ENCODE measurements around the gene CLCNKB.

CLCNKB gene

DNA sequence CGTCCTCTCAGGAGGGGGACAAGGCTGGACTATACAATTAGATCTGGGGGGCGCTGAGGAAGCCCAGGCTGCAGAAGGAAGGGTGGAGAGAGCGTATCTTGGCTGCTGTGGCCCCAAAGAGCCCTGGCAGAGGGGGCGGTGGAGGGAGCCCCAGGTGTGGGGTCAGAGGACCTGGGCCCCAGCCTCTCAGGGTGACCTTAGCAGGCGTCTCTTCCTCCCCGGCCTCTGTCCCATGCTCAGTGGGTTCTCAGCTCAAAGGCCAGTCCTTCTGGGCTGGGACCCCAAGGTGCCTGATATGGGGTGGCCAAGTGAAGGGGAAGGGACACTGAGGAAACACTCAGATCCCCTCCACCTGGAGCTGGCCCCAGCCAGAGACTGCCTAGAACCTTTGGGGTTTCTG, 28.0 kb downstream of the CLCNKB start:
- H3K27ac ChIP-seq (ENCODE audit: low read length) = no peak overlapping the region
- H3K36me3 ChIP-seq (replicated peaks; ENCODE audit: low read depth, low read length) = no peaks in the 10 kb centered on the region
- H2AFZ ChIP-seq (ENCODE audit: low read depth, low read length) = no peak overlapping the region
- no peak overlapping the region for H3K4me2 ChIP-seq (ENCODE audit: low read length)
- TF ChIP-seq EZH2phosphoT487 (IDR thresholded peaks at IDR 0.05; ENCODE audit: low read depth) (no peak), CTCF (IDR thresholded peaks at IDR 0.05; ENCODE audit: low read depth, low read length) (no peak)
- H4K20me1 ChIP-seq (ENCODE audit: insufficient read depth, low read length) = no peaks in the 10 kb centered on the region
- H3K9ac ChIP-seq (ENCODE audit: low read length) = no peak overlapping the region
- no peaks in the 10 kb centered on the region for H3K9me3 ChIP-seq (ENCODE audit: insufficient read depth, low read length)
- peaks cover 17% of the 10 kb centered on the region for H3K27me3 ChIP-seq (ENCODE audit: low read depth, low read length)
- peaks cover 5% of the 10 kb centered on the region; the same call in 1 of the 2 replicates for H3K4me1 ChIP-seq (ENCODE audit: low read length)
- H3K79me2 ChIP-seq (ENCODE audit: low read length) = no peaks in the 10 kb centered on the region
- no peak overlapping the region for H3K4me3 ChIP-seq (ENCODE audit: low read length)

GRCh38 chr1:16072095-16072494, 28.5 kb downstream of the CLCNKB start:
- no peaks in the 10 kb centered on the region for H4K20me1 ChIP-seq (ENCODE audit: insufficient read depth, low read length)
- TF ChIP-seq EZH2phosphoT487 (IDR thresholded peaks at IDR 0.05; ENCODE audit: low read depth) (no peak), CTCF (IDR thresholded peaks at IDR 0.05; ENCODE audit: low read depth, low read length) (no peak)
- no peak overlapping the region for H3K27ac ChIP-seq (ENCODE audit: low read length)
- H3K79me2 ChIP-seq (ENCODE audit: low read length) = no peaks in the 10 kb centered on the region
- no peaks in the 10 kb centered on the region for H3K9me3 ChIP-seq (ENCODE audit: insufficient read depth, low read length)
- no peak overlapping the region for H3K4me2 ChIP-seq (ENCODE audit: low read length)
- no peak overlapping the region for H2AFZ ChIP-seq (ENCODE audit: low read depth, low read length)
- H3K4me1 ChIP-seq (ENCODE audit: low read length) = peaks cover 5% of the 10 kb centered on the region; the same call in 1 of the 2 replicates
- no peaks in the 10 kb centered on the region for H3K36me3 ChIP-seq (replicated peaks; ENCODE audit: low read depth, low read length)
- peaks cover 12% of the 10 kb centered on the region for H3K27me3 ChIP-seq (ENCODE audit: low read depth, low read length)
- H3K4me3 ChIP-seq (ENCODE audit: low read length) = no peak overlapping the region
- H3K9ac ChIP-seq (ENCODE audit: low read length) = no peak overlapping the region

DNA sequence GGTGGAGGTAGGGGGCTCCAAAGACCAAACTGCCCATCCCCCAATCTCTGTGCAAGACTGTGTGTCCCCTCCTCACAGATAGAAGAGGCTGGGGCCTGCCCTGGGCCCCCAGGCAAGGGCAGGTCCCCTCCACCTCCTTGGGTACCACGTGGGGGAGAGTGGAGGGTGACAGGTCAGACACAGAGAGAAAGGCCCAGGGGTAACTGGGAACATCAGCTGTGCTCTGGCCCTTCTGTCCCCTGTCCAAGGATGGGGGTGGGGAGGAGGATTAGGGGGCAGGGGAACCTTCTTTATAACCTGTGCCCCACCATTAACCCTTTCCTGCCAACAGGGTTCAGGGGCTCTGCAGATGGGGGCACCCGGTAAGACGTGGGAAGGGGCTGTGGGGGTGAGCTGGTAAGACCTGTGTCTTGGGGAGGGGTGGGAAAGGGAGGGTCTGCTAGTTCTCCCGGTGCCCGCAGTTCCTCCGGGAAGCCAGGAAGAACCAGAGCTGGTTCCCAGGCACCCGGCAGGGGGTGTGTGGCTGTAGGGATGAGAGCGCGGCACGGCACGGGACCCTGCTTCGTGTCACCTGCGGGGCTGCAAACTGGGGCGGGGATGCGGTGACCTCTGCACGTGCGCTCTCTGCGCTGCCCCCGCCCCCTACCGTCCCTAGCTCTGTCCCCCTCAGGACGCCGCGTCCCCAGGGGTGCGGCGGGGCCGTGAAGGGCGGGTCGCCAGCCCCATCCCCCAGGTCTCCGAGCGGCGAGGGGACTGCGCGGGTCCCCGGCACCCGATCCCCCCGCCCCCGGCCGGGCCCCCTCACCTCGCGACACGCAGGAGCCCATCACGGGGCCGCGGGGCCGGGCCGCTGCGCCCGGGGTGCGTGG, 29.3 kb downstream of the CLCNKB start:
- Histone ChIP-seq H3K4me1 (ENCODE audit: low read length) (peaks cover 5% of the 10 kb centered on the region; the same call in 1 of the 2 replicates), H3K9me3 (ENCODE audit: insufficient read depth, low read length) (no peaks in the 10 kb centered on the region), H3K4me2 (ENCODE audit: low read length) (peak overlapping the region; percentile 12), H2AFZ (ENCODE audit: low read depth, low read length) (no peak overlapping the region), H3K27ac (ENCODE audit: low read length) (no peak overlapping the region), H3K36me3 (replicated peaks; ENCODE audit: low read depth, low read length) (no peaks in the 10 kb centered on the region), H4K20me1 (ENCODE audit: insufficient read depth, low read length) (no peaks in the 10 kb centered on the region), H3K79me2 (ENCODE audit: low read length) (no peaks in the 10 kb centered on the region), H3K9ac (ENCODE audit: low read length) (no peak overlapping the region), H3K27me3 (ENCODE audit: low read depth, low read length) (peaks cover 8% of the 10 kb centered on the region), H3K4me3 (ENCODE audit: low read length) (0 out of 2 replicates have a peak overlapping the region, but pooled peaks have one; percentile 26)
- no peak for TF ChIP-seq CTCF (IDR thresholded peaks at IDR 0.05; ENCODE audit: low read depth, low read length)
- no peak for TF ChIP-seq EZH2phosphoT487 (IDR thresholded peaks at IDR 0.05; ENCODE audit: low read depth)

- H3K4me2 ChIP-seq (ENCODE audit: low read length) = peak within 1 kb of the TSS; percentile 79
- peak within 1 kb of the TSS; percentile 47; the same call in 1 of the 2 replicates for H2AFZ ChIP-seq (ENCODE audit: low read depth, low read length)
- TF ChIP-seq EZH2phosphoT487 (IDR thresholded peaks at IDR 0.05; ENCODE audit: low read depth) (no peak), CTCF (IDR thresholded peaks at IDR 0.05; ENCODE audit: low read depth, low read length) (no peak; the same call in 1 of the 2 replicates)
- H4K20me1 ChIP-seq (ENCODE audit: insufficient read depth, low read length) = no peaks in the 10 kb centered on the region
- H3K27ac ChIP-seq (ENCODE audit: low read length) = no peak within 1 kb of the TSS
- no peaks in the 10 kb centered on the region for H3K36me3 ChIP-seq (replicated peaks; ENCODE audit: low read depth, low read length)
- H3K9me3 ChIP-seq (ENCODE audit: insufficient read depth, low read length) = no peaks in the 10 kb centered on the region
- peak within 1 kb of the TSS; percentile 74 for H3K4me3 ChIP-seq (ENCODE audit: low read length)
- H3K9ac ChIP-seq (ENCODE audit: low read length) = 0 out of 2 replicates have a peak within 1 kb of the TSS, but pooled peaks have one; percentile 26
- peaks cover 5% of the 10 kb centered on the region; the same call in 1 of the 2 replicates for H3K4me1 ChIP-seq (ENCODE audit: low read length)
- peaks cover 8% of the 10 kb centered on the region for H3K27me3 ChIP-seq (ENCODE audit: low read depth, low read length)
- H3K79me2 ChIP-seq (ENCODE audit: low read length) = no peaks in the 10 kb centered on the region
Measured at GRCh38 chr1:16073490-16074119, 30.0 kb downstream of the CLCNKB start, which contains the start of gene FAM131C. Gene FAM131C, minus strand, starts transcription at chr1:16073651. Its CDS starts 209 bp downstream, at chr1:16073442.

All from OCI-LY3 (cell line).